ENCODE results near the gene OR5K2. TPM values are rescaled to one million over a fixed set of nuclear protein-coding genes. Genes with fewer than 3 reads are reported as not detected.

The OR5K2 gene
- polyA plus RNA-seq, 1 experiment = not detected

DNA sequence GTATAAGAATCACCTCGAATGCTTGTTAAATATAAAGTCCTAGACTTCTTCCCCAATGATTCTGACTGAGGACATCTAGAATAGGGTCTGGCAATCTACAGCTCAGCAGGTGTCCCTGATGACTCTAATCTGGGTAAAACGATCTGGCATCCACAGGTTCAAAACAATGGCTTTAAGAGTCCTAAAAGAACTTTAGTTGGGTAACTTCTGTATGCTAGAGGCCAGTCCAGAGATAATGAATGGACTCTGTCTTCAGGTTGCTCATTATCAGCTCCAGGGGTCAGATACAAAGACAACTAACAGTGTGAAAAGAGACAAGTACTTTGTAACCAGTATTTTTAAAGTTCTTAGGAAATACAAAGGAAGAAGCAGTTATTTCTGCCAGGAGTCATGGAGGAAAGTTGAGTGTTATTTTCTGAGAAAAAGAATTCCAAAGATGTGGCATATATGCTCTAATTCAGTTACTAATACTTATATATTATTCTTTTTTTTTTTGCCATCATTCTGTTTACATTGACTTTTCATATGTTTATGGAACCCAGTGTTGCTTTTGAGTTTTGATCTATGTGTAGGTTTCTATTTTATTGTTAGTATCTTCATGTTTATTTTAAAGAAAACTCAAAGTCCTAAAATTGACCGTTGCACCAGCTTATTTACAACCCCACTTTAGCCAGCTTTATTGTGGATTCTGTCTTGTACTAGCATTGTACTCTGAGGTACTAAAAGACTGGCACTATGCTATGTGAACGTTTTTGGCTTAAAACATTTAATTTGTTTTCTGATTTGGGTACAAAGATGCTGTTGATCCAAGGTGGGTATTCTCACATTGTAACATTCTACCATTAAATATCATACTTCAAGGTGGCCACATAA is 31.2 kb downstream of the OR5K2 start:
- CTCF ChIA-PET = no interaction called here
- H3K27ac ChIP-seq (ENCODE audit: low read depth, low read length) = no peak overlapping the region
- no peaks in the 10 kb centered on the region for H3K9me3 ChIP-seq (ENCODE audit: control insufficient read depth, insufficient read depth, low read length)
- no peak overlapping the region for H3K4me3 ChIP-seq (ENCODE audit: low read depth, low read length)
- POLR2A ChIA-PET = no interaction called here
- TF ChIP-seq, protein P1, sequence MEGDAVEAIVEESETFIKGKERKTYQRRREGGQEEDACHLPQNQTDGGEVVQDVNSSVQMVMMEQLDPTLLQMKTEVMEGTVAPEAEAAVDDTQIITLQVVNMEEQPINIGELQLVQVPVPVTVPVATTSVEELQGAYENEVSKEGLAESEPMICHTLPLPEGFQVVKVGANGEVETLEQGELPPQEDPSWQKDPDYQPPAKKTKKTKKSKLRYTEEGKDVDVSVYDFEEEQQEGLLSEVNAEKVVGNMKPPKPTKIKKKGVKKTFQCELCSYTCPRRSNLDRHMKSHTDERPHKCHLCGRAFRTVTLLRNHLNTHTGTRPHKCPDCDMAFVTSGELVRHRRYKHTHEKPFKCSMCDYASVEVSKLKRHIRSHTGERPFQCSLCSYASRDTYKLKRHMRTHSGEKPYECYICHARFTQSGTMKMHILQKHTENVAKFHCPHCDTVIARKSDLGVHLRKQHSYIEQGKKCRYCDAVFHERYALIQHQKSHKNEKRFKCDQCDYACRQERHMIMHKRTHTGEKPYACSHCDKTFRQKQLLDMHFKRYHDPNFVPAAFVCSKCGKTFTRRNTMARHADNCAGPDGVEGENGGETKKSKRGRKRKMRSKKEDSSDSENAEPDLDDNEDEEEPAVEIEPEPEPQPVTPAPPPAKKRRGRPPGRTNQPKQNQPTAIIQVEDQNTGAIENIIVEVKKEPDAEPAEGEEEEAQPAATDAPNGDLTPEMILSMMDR (IDR thresholded peaks at IDR 0.05; ENCODE audit: low read depth, low read length) = no peak
- peaks cover 6% of the 10 kb centered on the region for H3K27me3 ChIP-seq (ENCODE audit: control insufficient read depth, insufficient read depth, low read length)
- DNase-seq (ENCODE audit: low read depth, low spot score) = no peak

DNA sequence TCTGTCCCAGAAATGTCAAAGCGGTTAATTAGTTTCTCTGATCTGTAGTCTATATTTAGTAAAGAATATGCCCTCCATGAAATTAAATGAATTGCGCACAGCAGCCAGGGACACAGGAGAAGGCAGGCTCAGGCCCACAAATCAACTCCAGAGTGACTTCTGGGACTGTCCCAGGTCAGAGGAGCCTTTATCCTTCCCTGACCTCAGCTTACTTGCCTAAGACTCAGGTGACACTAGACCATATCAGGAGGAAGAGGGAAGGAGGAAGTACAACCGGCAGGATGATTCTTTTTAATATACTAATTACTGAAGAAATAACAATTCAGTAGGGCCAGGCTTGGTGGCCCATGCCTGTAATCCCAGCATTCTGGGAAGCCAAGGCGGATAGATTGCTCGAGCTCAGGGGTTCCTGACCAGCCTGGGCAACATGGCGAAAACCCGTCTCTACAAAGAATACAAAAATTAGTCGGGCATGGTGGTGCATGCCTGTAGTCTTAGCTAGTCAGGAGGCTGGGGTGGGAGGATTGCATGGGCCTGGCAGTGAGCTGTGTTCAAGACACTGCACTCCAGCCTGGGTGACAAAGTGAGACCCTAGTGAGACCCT is 32.5 kb downstream of the OR5K2 start:
- no peak overlapping the region for H3K4me3 ChIP-seq (ENCODE audit: low read depth, low read length)
- no peak overlapping the region for H3K27ac ChIP-seq (ENCODE audit: low read depth, low read length)
- ChIA-PET CTCF (no interaction called here), POLR2A (no interaction called here)
- H3K9me3 ChIP-seq (ENCODE audit: control insufficient read depth, insufficient read depth, low read length) = no peaks in the 10 kb centered on the region
- DNase-seq (ENCODE audit: low read depth, low spot score) = no peak
- H3K27me3 ChIP-seq (ENCODE audit: control insufficient read depth, insufficient read depth, low read length) = peaks cover 6% of the 10 kb centered on the region
- TF ChIP-seq, protein P1 (IDR thresholded peaks at IDR 0.05; ENCODE audit: low read depth, low read length) = no peak

DNA sequence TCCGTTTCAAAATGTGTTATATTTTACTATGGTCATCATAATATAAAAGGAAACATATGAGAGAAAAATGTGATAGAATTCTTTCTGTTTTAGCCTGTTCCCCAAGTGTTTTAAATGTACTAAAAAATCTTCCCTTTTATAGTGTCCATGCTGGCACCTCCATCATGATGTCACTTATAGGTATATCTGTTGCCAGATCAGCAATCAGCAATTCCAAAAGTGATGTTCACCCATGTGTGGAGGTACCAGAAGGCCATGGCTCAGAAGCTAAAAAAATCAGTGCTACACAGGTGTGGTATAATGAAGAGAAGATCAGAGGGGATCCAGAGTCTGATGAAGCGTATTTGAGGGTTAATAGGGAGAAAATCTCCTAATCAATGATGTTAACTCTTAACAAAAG is 33.2 kb downstream of the OR5K2 start:
- TF ChIP-seq, protein P1 (IDR thresholded peaks at IDR 0.05; ENCODE audit: low read depth, low read length) = no peak
- ChIA-PET POLR2A (no interaction called here), CTCF (no interaction called here)
- no peak for DNase-seq (ENCODE audit: low read depth, low spot score)
- no peak overlapping the region for H3K27ac ChIP-seq (ENCODE audit: low read depth, low read length)
- H3K9me3 ChIP-seq (ENCODE audit: control insufficient read depth, insufficient read depth, low read length) = no peaks in the 10 kb centered on the region
- H3K27me3 ChIP-seq (ENCODE audit: control insufficient read depth, insufficient read depth, low read length) = peaks cover 6% of the 10 kb centered on the region
- no peak overlapping the region for H3K4me3 ChIP-seq (ENCODE audit: low read depth, low read length)

DNA sequence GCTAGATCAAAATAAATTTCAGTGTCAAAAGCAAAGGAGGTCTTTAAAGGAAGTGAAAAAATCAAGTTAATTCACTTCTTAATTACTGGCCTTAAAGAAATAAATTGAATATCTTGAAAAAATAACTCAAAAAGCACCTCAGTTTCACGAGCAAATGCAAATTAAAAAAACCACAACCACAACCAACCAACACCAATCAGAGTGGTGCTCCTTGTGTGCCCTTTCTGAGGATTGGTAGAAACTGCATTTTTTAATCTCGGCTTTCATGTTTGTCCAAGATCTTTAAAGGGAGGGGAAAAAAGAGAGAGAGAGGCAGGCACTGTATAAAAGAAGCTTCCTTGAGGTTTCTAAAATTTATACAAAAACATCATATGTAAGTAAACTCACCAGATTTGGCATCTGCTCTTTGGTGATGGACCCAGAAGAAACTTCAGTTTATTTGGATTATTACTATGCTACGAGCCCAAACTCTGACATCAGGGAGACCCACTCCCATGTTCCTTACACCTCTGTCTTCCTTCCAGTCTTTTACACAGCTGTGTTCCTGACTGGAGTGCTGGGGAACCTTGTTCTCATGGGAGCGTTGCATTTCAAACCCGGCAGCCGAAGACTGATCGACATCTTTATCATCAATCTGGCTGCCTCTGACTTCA is 34.3 kb downstream of the OR5K2 start, which contains the start of gene GPR15:
Gene GPR15 (plus strand): TSS at position 357 of the 653 bp plus-strand sequence. CDS start 56 bp downstream, at position 413.
- DNase-seq (ENCODE audit: low read depth, low spot score) = no peak
- Histone ChIP-seq H3K9me3 (ENCODE audit: control insufficient read depth, insufficient read depth, low read length) (no peaks in the 10 kb centered on the region), H3K27me3 (ENCODE audit: control insufficient read depth, insufficient read depth, low read length) (peaks cover 6% of the 10 kb centered on the region), H3K4me3 (ENCODE audit: low read depth, low read length) (no peak within 1 kb of the TSS), H3K27ac (ENCODE audit: low read depth, low read length) (no peak within 1 kb of the TSS)
- CTCF ChIA-PET = no interaction called here
- POLR2A ChIA-PET = no interaction called here
- TF ChIP-seq, protein P1 (IDR thresholded peaks at IDR 0.05; ENCODE audit: low read depth, low read length) = no peak

DNA sequence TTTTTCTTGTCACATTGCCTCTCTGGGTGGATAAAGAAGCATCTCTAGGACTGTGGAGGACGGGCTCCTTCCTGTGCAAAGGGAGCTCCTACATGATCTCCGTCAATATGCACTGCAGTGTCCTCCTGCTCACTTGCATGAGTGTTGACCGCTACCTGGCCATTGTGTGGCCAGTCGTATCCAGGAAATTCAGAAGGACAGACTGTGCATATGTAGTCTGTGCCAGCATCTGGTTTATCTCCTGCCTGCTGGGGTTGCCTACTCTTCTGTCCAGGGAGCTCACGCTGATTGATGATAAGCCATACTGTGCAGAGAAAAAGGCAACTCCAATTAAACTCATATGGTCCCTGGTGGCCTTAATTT is 34.8 kb downstream of the OR5K2 start:
- POLR2A ChIA-PET = no interaction called here
- Histone ChIP-seq H3K4me3 (ENCODE audit: low read depth, low read length) (no peak overlapping the region), H3K27ac (ENCODE audit: low read depth, low read length) (no peak overlapping the region), H3K9me3 (ENCODE audit: control insufficient read depth, insufficient read depth, low read length) (no peaks in the 10 kb centered on the region), H3K27me3 (ENCODE audit: control insufficient read depth, insufficient read depth, low read length) (peaks cover 6% of the 10 kb centered on the region)
- CTCF ChIA-PET = no interaction called here
- DNase-seq (ENCODE audit: low read depth, low spot score) = no peak
- TF ChIP-seq, protein P1 (IDR thresholded peaks at IDR 0.05; ENCODE audit: low read depth, low read length) = no peak
